GM23338 (cell line): ENCODE data around the gene EDIL3.

Experiments used
- CREB1 ChIP-seq: fragments of 250-450 bp; sonication (Bioruptor Pico); IDR thresholded peaks from 2 replicates; pipeline ENCODE4 v1.5.0; 2020; ENCODE audit warnings: low read depth, mild to moderate bottlenecking, moderate library complexity
- EZH2 ChIP-seq: fragments of 200-600 bp; sonication (generic); IDR thresholded peaks from one replicate; pipeline ENCODE4 v1.8.0; 2017; ENCODE audit warnings: antibody characterized with exemption, mild to moderate bottlenecking, low read depth; ENCODE audit not compliant: unreplicated experiment
- EZH2phosphoT487 ChIP-seq: fragments of 200-600 bp; sonication (generic); IDR thresholded peaks from one replicate; pipeline ENCODE4 v1.8.1; 2018; ENCODE audit warnings: antibody characterized with exemption; ENCODE audit not compliant: unreplicated experiment
- JUNB ChIP-seq: IDR thresholded peaks from one replicate; pipeline ENCODE4 v1.6.1; 2016; ENCODE audit warnings: antibody characterized with exemption; ENCODE audit not compliant: unreplicated experiment
- NANOG ChIP-seq: IDR thresholded peaks from 2 replicates; pipeline ENCODE4 v1.6.1; 2016; ENCODE audit warnings: antibody characterized with exemption, borderline replicate concordance
- POLR2AphosphoS5 ChIP-seq: IDR thresholded peaks from 2 replicates; pipeline ENCODE4 v1.6.1; 2016; ENCODE audit warnings: antibody characterized with exemption, low read depth
- ZNF114 ChIP-seq: fragments of 250-450 bp; sonication (Bioruptor Pico); IDR thresholded peaks from 2 replicates; pipeline ENCODE4 v1.5.0; 2020; ENCODE audit warnings: mild to moderate bottlenecking, moderate library complexity
- ZNF331 ChIP-seq: fragments of 250-450 bp; sonication (Bioruptor Pico); IDR thresholded peaks from 2 replicates; pipeline ENCODE4 v1.5.0; 2020; ENCODE audit warnings: low read depth, mild to moderate bottlenecking, moderate library complexity
- TF ChIP-seq, protein P1 (sequence below), 2 experiments: fragments of 200-600 bp in 1 of 2; sonication (generic) in 1 of 2; conservative IDR thresholded peaks; 2 replicates each; pipeline versions ENCODE4 v1.5.1 to v1.6.1; 2016 to 2017; ENCODE audit warnings: antibody characterized with exemption in 2 of 2, low read depth in 2 of 2, mild to moderate bottlenecking in 2 of 2, moderate library complexity in 1 of 2
- TF ChIP-seq, protein P2 (sequence below): IDR thresholded peaks from 2 replicates; pipeline ENCODE4 v1.6.1; 2016; ENCODE audit warnings: antibody characterized with exemption
- TF ChIP-seq, protein P3 (sequence below): IDR thresholded peaks from one replicate; pipeline ENCODE4 v1.6.1; 2018; ENCODE audit warnings: antibody characterized with exemption; ENCODE audit not compliant: unreplicated experiment
- TF ChIP-seq, protein P4 (sequence below): fragments of 250-450 bp; sonication (Bioruptor Pico); IDR thresholded peaks from 2 replicates; pipeline ENCODE4 v1.5.0; 2020; ENCODE audit warnings: mild to moderate bottlenecking, moderate library complexity

DNA sequence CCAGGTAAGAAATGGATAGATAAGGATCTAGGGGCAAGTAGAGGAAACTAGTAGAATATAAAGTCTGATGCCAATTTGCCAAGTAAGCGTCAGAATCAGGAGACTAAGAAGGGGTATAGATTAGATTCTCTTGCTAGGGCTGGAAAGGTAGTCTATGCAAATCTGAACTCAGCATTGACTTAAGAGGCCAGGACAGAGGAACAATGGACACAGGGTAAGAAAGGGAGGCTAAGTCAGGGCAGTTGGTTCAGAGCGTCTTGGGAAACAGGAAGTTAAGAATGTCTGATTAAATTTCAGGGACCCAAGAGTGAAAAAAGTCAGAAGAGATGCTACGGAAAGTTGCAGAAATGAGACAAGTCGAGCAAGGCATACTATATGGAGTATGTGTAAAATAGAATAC is 400.8 kb downstream of the EDIL3 start:
- TF ChIP-seq, protein P1, sequence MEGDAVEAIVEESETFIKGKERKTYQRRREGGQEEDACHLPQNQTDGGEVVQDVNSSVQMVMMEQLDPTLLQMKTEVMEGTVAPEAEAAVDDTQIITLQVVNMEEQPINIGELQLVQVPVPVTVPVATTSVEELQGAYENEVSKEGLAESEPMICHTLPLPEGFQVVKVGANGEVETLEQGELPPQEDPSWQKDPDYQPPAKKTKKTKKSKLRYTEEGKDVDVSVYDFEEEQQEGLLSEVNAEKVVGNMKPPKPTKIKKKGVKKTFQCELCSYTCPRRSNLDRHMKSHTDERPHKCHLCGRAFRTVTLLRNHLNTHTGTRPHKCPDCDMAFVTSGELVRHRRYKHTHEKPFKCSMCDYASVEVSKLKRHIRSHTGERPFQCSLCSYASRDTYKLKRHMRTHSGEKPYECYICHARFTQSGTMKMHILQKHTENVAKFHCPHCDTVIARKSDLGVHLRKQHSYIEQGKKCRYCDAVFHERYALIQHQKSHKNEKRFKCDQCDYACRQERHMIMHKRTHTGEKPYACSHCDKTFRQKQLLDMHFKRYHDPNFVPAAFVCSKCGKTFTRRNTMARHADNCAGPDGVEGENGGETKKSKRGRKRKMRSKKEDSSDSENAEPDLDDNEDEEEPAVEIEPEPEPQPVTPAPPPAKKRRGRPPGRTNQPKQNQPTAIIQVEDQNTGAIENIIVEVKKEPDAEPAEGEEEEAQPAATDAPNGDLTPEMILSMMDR (conservative IDR thresholded peaks at IDR 0.05; ENCODE audit: low read depth in 2 of 2) = no peak
- TF ChIP-seq EZH2 (no peak), ZNF114 (CRISPR knock-in tag) (no peak), POLR2AphosphoS5 (no peak), EZH2phosphoT487 (no peak), NANOG (no peak), JUNB (no peak), ZNF331 (no peak), CREB1 (no peak)
- TF ChIP-seq, protein P2, sequence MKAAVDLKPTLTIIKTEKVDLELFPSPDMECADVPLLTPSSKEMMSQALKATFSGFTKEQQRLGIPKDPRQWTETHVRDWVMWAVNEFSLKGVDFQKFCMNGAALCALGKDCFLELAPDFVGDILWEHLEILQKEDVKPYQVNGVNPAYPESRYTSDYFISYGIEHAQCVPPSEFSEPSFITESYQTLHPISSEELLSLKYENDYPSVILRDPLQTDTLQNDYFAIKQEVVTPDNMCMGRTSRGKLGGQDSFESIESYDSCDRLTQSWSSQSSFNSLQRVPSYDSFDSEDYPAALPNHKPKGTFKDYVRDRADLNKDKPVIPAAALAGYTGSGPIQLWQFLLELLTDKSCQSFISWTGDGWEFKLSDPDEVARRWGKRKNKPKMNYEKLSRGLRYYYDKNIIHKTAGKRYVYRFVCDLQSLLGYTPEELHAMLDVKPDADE = no peak
- TF ChIP-seq, protein P3, sequence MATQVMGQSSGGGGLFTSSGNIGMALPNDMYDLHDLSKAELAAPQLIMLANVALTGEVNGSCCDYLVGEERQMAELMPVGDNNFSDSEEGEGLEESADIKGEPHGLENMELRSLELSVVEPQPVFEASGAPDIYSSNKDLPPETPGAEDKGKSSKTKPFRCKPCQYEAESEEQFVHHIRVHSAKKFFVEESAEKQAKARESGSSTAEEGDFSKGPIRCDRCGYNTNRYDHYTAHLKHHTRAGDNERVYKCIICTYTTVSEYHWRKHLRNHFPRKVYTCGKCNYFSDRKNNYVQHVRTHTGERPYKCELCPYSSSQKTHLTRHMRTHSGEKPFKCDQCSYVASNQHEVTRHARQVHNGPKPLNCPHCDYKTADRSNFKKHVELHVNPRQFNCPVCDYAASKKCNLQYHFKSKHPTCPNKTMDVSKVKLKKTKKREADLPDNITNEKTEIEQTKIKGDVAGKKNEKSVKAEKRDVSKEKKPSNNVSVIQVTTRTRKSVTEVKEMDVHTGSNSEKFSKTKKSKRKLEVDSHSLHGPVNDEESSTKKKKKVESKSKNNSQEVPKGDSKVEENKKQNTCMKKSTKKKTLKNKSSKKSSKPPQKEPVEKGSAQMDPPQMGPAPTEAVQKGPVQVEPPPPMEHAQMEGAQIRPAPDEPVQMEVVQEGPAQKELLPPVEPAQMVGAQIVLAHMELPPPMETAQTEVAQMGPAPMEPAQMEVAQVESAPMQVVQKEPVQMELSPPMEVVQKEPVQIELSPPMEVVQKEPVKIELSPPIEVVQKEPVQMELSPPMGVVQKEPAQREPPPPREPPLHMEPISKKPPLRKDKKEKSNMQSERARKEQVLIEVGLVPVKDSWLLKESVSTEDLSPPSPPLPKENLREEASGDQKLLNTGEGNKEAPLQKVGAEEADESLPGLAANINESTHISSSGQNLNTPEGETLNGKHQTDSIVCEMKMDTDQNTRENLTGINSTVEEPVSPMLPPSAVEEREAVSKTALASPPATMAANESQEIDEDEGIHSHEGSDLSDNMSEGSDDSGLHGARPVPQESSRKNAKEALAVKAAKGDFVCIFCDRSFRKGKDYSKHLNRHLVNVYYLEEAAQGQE = no peak
- TF ChIP-seq, protein P4, sequence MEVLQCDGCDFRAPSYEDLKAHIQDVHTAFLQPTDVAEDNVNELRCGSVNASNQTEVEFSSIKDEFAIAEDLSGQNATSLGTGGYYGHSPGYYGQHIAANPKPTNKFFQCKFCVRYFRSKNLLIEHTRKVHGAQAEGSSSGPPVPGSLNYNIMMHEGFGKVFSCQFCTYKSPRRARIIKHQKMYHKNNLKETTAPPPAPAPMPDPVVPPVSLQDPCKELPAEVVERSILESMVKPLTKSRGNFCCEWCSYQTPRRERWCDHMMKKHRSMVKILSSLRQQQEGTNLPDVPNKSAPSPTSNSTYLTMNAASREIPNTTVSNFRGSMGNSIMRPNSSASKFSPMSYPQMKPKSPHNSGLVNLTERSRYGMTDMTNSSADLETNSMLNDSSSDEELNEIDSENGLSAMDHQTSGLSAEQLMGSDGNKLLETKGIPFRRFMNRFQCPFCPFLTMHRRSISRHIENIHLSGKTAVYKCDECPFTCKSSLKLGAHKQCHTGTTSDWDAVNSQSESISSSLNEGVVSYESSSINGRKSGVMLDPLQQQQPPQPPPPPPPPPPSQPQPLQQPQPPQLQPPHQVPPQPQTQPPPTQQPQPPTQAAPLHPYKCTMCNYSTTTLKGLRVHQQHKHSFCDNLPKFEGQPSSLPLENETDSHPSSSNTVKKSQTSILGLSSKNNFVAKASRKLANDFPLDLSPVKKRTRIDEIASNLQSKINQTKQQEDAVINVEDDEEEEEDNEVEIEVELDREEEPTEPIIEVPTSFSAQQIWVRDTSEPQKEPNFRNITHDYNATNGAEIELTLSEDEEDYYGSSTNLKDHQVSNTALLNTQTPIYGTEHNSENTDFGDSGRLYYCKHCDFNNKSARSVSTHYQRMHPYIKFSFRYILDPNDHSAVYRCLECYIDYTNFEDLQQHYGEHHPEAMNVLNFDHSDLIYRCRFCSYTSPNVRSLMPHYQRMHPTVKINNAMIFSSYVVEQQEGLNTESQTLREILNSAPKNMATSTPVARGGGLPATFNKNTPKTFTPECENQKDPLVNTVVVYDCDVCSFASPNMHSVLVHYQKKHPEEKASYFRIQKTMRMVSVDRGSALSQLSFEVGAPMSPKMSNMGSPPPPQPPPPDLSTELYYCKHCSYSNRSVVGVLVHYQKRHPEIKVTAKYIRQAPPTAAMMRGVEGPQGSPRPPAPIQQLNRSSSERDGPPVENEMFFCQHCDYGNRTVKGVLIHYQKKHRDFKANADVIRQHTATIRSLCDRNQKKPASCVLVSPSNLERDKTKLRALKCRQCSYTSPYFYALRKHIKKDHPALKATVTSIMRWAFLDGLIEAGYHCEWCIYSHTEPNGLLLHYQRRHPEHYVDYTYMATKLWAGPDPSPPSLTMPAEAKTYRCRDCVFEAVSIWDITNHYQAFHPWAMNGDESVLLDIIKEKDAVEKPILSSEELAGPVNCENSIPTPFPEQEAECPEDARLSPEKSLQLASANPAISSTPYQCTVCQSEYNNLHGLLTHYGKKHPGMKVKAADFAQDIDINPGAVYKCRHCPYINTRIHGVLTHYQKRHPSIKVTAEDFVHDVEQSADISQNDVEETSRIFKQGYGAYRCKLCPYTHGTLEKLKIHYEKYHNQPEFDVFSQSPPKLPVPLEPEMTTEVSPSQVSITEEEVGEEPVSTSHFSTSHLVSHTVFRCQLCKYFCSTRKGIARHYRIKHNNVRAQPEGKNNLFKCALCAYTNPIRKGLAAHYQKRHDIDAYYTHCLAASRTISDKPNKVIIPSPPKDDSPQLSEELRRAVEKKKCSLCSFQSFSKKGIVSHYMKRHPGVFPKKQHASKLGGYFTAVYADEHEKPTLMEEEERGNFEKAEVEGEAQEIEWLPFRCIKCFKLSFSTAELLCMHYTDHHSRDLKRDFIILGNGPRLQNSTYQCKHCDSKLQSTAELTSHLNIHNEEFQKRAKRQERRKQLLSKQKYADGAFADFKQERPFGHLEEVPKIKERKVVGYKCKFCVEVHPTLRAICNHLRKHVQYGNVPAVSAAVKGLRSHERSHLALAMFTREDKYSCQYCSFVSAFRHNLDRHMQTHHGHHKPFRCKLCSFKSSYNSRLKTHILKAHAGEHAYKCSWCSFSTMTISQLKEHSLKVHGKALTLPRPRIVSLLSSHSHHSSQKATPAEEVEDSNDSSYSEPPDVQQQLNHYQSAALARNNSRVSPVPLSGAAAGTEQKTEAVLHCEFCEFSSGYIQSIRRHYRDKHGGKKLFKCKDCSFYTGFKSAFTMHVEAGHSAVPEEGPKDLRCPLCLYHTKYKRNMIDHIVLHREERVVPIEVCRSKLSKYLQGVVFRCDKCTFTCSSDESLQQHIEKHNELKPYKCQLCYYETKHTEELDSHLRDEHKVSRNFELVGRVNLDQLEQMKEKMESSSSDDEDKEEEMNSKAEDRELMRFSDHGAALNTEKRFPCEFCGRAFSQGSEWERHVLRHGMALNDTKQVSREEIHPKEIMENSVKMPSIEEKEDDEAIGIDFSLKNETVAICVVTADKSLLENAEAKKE (CRISPR knock-in tag) = no peak
